Stimulated activated CD4-positive, alpha-beta T cell treated with anti-CD3 and anti-CD28 coated beads, TNF-alpha, amount 100 ng/mL, for 1 hour (primary cell): ENCODE measurements around the gene TECTB.
"Not testable (repeated sequence)": the region's sequence is repeated elsewhere in the genome, so short reads cannot be mapped to it uniquely, and the experiment has no call there.

Source experiments
- DNase-seq, 3 donors: peaks; one replicate each; pipeline ENCODE4 v3.0.0-alpha.2; 2020; ENCODE audit warnings: low read depth in 3 of 3, low spot score in 1 of 3

The TECTB gene

DNA sequence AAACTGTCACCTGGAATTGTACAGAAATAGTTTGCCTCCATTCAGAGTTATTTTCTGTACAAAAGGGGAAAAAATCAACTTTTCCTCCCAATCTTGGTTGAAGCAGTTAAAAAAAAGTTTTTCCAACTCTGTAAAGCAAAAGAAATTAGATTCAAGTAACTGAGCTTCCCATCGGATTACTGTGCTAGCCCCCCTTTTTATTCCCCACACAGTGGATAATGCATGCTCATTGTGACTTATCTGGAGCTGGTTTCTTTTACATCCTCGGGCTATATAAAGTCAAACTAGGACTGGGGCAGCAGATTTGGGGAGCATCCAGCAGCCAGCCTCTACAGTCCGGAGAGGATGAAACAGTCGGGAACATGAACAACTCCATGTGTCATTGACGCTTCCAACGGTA lies at the start of gene TECTB:
TSS of gene TECTB (plus strand) at position 301 of the 400 bp plus-strand sequence. CDS start 335 bp downstream, outside the sequence.
- no peak for DNase-seq

GRCh38 chr10:112235141-112235540 lies 48.1 kb upstream of the TECTB start:
- no peak for DNase-seq

DNA sequence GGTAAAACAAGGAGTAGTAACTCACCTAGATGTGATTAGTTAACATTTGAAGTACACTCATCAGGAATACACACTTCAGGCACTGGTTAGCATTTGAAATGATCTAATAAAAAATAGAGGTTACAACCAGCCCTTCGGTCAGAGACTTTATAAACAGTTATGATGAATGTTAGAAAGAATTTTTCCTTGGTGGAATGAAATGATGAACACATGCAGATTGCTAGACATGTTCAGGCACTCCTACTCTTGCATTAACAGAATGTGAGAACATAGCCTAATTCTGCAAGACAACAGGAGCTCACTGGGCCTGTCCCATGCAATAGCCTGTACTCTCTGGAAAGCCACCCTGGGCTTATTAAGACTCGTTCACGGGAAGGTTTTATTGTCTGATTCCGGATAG lies 47.3 kb upstream of the TECTB start:
- no peak for DNase-seq

DNA sequence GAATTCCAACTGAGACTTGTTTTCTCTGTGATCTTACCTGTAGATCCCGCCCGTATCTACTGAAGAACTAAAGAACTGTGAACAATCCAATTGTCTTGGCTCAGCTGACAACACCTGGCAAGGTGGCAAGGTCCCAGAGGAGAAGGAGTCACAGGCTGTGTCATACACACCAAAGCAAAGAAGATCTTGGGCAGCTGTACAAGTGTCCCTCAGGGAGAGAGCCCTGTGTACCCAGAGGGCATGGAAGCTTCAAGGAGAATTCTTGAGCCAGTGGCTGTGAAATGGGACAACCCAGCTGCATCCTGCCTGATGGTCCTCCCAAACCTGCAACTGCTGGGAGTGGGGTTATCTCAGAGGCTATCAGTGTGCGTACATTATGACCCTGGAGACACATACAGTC lies 46.7 kb upstream of the TECTB start:
- no peak for DNase-seq

- no peak for DNase-seq
Observed at GRCh38 chr10:112239347-112239746, 43.9 kb upstream of the TECTB start.

GRCh38 chr10:112240441-112240840 lies 42.8 kb upstream of the TECTB start:
- DNase-seq, result no peak

GRCh38 chr10:112241651-112242341 lies 41.4 kb upstream of the TECTB start:
- no peak for DNase-seq

DNA sequence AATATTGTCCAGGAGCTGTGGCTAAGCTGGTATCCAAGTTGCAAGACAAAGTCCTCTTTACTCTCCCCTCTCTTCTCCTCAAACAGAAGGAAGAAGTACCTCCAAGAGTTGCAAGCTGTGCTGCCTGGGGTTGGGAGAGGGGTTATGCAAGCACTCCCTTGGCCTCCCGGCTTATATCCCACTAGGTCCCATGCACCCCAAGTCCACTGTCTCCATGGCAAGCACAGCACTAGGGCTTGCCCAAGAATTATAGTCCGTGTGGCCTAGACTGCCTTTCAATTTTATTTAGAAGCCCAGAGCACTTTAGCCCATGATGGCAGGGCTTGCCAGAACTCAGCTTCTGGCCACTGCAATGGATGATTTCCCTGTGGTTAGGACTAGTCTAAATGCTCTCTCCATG lies 40.4 kb upstream of the TECTB start:
- no peak for DNase-seq

DNA sequence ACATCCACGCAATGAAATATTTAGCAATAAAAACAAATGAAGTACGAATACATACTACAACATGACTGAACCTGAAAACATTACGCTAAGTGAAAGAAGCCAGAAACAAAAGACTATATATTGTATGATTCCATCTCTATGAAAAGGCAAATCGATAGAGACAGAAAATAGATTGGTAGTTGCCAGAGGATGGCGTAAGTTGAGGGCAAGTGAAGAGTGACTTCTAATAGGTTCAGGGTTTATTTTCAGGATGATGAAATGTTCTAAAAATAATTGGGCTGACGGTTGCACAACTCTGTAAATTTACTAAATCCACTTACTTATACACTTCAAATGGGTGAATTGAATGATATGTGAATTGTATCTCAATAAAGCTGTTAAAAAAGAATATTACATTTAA lies 39.5 kb upstream of the TECTB start:
- no peak for DNase-seq

DNA sequence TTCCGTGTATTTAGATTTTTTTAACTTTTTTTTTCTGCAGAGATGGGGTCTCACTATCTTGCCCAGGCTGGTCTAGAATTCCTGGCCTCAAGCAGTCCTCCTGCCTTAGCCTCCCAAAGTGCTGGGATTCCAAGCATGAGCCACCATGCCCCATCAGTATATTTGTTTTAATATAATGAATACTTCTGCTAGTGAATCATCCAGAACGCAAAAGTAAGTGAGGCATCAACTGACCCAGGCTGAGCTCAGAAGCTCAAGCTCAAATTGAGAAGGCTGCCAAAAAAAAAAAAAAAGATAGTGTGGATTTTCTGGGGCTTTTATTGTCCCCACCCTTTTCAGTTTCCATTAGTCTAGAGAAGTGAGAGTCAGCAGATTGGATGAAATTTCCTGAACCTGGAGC lies 39.0 kb upstream of the TECTB start:
- DNase-seq, result no peak

- DNase-seq, result no peak
Observed at GRCh38 chr10:112247791-112248190, 35.4 kb upstream of the TECTB start.

GRCh38 chr10:112248584-112249295 lies 34.5 kb upstream of the TECTB start:
- no peak for DNase-seq

DNA sequence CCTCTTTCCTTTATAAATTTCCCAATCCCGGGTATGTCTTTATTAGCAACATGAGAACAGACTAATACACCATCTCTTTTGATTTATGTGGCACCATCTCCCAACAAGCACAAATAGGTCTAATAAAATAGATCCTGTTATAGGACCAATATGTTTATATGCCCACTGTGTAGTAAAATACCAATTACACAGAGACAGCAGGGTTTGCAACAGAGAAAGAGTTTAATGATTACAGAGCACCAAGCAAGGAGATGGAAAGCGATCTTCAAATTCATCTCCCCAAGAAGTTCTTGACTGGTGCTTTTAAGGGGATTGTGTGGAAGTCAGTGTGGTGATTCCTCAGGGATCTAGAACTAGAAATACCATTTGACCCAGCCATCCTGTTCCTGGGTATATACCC lies 33.5 kb upstream of the TECTB start:
- no peak for DNase-seq

DNA sequence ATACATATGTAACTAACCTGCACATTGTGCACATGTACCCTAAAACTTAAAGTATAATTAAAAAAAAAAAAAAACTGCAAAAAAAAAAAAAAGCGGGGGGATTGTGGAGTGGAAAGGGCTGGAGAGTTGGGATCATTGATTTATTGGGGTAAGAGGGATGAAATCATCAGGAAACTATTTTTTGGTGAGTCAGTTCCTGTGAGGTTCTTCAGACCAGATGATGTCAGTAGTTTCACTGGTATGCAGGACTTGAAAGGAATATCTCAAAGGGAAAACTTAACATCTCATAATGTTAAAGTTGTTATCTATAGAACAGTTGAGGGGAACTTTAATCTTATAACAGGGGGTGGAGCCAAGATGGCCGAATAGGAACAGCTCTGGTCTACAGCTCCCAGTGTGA lies 32.6 kb upstream of the TECTB start:
- DNase-seq, result no peak

- DNase-seq, result not testable (repeated sequence)
Observed at GRCh38 chr10:112251238-112251637, 32.0 kb upstream of the TECTB start.

DNA sequence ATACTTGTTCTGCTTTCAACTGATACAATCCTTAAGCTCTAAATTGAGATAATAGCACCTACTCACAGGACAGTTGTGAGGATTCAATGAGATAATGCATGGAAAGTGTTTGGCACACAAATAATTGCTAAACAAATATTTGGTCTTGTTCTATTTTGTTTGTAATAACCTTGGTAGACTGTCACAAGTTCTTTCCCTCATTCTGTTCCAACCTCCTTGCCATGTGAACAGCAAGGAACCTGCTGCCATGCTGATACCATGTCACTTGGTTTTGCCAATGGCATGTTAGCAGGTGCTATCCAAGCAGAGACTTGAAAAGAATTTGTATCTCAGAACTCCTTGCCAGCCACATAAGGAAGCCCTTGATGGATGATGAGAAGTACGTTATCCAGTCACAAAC lies 24.8 kb upstream of the TECTB start:
- DNase-seq, result no peak

- no peak for DNase-seq
Observed at GRCh38 chr10:112259688-112260087, 23.5 kb upstream of the TECTB start.

DNA sequence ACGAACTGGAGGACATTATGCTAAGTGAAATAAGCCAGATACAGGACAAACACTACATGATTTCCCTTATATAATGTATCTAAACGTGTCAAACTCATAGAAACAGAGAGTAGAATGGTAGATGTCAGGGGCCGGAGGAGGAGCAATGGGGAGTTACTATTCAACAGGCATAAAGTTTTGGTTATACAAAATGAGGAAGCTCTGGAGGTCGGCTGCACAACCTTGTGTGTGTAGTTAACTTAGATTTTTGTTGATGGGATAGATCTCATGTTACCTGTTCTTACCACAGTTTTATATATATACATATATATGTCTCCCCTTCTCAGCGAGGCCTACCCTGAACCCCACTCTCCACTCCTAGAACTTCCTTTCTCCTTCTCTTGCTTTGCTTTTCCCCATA lies 22.4 kb upstream of the TECTB start:
- no peak for DNase-seq

DNA sequence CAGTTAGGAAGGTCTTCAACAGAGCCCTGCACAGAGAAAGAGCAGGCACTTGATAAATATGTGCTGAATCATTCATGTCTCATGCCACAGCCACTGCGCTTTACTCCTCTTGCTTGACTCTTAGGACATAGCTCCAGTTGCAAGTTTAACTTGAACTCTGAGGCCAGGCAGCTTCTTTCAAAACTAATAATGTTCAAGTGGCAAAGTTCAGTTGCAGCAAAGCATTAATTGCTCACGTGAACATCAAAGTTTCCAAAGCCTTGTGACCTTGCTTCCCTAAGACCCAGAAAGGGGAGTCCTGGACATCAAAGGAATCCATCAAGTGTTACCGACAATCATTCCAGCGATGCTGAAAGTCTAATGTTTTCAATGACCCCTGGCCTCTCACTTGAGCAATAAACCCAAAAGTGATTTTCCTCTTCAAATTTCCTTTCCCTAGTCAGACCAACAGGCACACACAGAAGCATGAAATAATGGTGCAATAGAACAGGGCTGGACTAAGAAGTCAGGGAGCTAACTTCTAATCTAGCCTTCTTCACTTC lies 21.8 kb upstream of the TECTB start:
- DNase-seq, result no peak

GRCh38 chr10:112262546-112262945 lies 20.7 kb upstream of the TECTB start:
- no peak for DNase-seq

- DNase-seq, result no peak
Observed at GRCh38 chr10:112265745-112266144, 17.5 kb upstream of the TECTB start.

GRCh38 chr10:112269266-112269665 lies 13.9 kb upstream of the TECTB start:
- no peak for DNase-seq

GRCh38 chr10:112271982-112272381 lies 11.2 kb upstream of the TECTB start:
- no peak for DNase-seq
